Stimulated activated CD4-positive, alpha-beta T cell treated with anti-CD3 and anti-CD28 coated beads, Interleukin-4, amount 100 ng/mL, for 4 hours (primary cell): ENCODE results near the gene MIOS.
"Not testable (repeated sequence)": the region's sequence is repeated elsewhere in the genome, so short reads cannot be mapped to it uniquely, and the experiment has no call there.

Experiments
- DNase-seq, 2 experiments: peaks; one replicate each; pipeline ENCODE4 v3.0.0-alpha.2; 2020

The MIOS gene

DNA sequence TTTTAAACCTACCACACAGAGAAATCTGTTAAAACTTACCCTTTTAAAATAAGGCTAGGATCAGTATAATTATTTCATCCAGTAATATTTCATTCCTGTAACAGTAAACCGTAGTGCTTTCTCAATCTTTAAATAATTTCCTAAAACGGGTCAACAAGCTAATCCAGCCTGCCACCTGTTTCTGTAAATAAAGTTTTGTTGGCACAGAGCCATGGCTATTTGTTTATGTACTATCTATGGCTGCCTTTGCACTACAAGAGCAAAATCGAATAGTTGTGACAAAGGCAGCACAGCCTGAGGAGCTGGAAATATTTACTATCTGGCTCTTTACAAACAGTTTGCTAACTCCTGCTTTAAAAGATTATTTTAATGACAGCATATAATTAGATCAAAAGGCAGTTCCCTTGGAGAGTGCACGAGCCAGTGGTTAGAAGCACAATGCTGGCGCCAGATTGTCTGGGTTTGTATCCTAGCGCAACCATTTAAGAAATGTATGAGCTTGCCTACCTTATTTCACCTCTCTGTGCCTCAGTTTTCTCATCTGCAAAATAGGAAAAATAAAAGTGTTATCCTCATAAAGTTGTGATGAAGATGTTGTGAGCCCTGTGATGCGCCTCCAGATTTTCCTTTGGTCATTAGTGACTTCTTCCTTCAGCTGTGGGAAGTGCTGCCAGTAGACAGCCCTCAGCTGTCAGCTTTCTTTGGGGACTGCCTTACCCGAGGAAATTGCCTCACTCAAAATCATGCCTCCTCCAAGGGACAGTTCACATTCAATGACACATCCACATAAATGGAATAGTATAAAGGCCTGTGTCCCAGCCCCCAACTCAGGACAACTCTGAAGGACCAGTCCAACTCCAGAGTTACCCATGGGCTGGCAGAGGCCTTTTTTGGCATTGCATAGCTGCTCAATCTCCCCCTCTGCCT lies 11.8 kb upstream of the MIOS start:
- no peak for DNase-seq

DNA sequence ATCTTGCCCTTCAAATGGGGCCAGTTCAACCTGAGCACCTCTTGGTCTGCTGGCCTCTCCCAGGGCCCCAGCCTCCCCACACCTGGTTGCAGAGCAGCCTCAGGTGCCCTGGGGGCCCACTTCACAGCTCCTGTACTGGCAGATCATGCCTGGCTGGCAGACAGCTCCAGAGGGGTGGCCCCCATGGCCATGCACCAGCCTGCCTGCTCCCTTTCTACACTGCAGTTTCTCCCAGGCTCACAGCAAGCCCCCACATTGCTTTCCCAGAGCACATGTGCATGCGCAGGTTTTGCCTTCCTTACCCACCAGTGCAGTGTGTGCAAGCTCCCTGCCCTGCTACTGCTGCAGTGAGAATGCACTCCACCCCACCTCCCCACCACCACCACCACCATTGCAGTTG lies 9.8 kb upstream of the MIOS start:
- no peak for DNase-seq

DNA sequence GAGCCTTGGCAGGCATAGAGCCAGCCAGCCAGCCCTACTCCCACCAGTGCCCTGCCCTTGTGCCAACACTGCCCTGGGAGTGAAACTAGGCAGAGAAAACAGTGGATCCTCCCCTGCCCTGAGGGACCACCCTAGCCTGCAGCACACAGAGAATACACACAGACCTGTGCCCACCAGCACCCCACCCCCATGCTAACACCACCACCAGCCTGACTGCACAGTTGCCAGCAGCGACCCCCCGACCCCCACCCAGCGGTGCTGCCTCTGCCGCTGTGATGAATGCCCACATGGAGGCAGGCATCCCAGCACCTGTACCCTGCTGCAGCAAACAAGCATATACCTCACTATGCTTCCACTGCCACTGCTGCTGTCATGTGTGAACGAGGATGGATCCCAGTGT lies 9.4 kb upstream of the MIOS start:
- DNase-seq, result no peak

DNA sequence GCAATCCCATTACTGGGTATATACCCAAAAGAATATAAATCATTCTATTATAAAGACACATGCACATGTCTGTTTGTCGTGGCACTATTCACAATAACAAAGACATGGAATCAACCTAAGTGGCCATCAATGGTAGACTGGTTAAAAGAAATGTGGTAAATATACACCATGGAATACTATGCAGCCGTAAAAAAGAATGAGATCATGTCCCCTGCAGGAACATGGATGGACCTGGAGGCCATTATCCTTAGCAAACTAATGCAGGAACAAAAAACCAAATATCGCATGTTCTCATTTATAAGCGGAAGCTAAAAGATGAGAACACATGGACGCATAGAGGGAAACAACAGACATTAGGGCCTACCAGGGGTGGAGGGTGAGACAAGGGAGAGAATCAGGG lies 5.1 kb upstream of the MIOS start:
- DNase-seq, result not testable (repeated sequence)

DNA sequence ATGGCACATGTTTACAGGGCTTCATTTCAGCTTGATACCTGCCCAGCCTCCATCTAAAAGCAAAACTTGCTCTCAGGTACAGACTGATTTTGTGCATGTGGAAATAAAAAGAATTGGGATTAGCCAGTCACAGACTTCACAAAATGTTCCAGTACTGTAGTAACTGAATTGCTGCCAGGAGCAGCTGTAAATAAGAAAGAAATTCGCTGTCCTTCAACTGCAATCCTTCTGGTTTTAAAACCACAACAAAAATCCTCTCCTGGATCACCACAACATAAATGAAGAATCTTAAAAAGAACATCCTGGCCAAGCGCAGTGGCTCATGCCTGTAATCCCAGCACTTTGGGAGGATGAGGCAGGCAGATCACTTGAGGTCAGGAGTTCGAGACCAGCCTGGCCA lies 3.9 kb upstream of the MIOS start:
- DNase-seq, result no peak

- DNase-seq, result no peak
These were observed 3.4 kb upstream of the MIOS start for GRCh38 chr7:7563269-7563668.

GRCh38 chr7:7563813-7564212 lies 2.9 kb upstream of the MIOS start:
- no peak for DNase-seq

DNA sequence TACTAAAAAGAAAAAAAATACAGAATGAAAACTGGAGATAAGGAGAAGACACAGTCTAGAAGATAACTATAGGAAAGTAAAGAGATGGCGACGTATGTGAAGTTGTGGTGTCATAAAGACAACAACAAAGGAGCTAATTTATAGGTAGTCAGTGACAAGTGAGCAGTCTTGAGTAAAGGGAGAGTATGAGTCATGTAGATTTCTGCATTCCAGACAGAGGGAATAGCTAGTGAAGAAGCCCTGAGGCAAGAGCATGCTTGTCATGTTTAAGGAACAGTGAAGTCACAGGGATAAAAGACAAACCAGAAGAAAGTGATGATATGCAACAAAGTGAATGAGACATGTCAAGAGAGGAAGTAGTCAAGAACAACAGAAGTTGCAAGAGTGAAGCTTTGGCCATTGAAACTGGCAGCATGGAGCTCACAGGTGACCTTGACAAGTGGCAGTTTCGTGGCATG lies 2.3 kb upstream of the MIOS start:
- DNase-seq, result no peak

DNA sequence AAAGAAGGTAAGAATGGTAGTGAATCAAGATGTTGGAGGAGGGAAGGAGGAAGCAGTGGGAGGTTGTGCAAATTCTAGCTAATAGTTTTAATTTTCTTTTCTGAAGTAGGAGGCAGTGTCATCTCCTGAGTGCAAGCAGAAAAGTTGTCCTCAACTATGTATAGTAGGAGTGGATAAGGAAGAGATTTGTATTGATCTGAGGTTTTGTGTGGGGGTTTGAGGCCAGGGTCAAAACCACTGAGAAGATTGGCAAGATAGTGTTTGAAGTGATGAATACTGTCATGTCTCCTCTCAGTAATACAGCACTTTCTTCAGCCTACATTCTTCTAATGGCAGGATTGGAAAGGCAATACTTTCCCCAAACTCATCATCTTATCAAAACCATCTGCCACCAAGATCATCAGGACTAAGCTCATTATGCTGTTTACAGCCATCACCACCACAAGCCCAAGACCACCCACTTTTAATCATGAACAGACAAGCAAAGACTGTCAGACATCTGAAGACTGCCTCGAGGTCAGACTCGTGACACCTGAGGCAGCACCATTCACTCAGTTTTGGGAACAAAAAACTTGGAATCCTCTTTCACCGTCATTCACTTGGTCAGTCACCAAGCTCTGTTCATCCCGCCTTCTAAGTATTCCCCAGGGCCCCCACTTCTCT lies 1.5 kb upstream of the MIOS start:
- no peak for DNase-seq

- no peak for DNase-seq
These were observed 686 bp upstream of the MIOS start for GRCh38 chr7:7565746-7566650.

- no peak for DNase-seq
These were observed 1.3 kb downstream of the MIOS start for GRCh38 chr7:7567898-7568531.

DNA sequence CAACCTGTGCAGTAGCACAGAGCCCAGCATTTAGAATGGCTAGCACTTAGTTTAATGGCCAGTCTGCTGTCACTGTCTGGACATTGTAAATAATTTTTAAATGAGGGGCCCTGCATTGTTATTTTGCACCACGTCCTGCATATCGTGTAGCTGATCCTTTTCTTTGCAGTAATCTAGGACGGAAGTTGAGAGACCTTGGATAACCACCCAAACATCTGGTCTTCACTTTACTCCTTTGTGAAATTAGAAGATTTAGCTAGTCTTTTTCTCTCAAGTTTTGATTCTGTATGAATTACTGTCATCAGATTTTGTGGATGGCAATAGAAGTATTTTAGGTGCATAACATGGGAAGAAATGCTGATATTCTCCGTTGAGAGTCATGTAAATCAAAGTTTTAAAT lies 1.9 kb downstream of the MIOS start:
- no peak for DNase-seq

DNA sequence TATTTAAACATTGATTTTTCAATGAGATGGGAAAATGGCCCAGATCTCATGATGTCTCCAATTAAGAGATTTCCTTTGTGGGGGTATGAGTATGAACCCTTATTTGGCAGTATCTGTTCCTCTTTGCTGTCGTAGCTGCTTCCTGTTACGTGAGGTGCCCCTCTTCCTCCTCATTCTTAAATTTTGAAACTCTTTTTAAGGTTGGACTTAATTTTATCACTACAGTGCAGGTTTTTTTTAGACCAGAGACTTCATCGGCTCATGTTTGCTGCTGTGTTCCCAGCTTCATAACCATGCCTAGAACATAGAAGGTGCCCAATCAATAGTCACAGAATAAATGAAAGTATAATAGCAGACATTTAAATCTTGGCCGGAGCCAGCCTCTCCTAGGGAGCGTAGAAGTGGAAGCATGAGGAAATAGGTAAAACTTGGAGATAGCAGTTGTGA lies 2.4 kb downstream of the MIOS start:
- no peak for DNase-seq

- DNase-seq, result no peak
These were observed 2.9 kb downstream of the MIOS start for GRCh38 chr7:7569615-7570014.

- no peak for DNase-seq
These were observed 3.9 kb downstream of the MIOS start for GRCh38 chr7:7570584-7570983.

DNA sequence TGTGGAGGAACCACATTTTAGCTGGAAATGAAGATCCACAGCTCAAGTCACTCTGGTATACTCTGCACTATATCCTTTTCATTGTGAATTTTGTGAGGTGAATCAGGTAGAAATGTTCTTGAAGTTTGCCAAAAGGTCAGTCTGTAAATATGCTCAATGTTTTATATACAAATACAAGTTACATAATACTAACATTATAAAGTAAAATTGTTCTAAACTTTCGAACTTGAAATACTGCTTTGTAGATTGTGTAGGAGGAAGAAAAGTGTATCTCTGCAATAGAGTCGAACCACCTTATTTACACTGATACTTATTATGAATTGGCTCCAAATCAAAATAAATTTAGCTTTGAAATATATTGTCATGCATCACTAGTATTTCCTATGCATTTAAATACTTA lies 7.0 kb downstream of the MIOS start:
- no peak for DNase-seq

GRCh38 chr7:7576344-7576743 lies 9.7 kb downstream of the MIOS start:
- no peak for DNase-seq

- DNase-seq, result no peak
These were observed 11.2 kb downstream of the MIOS start for GRCh38 chr7:7577888-7578287.

- DNase-seq, result no peak
These were observed 13.0 kb downstream of the MIOS start for GRCh38 chr7:7579638-7580037.

DNA sequence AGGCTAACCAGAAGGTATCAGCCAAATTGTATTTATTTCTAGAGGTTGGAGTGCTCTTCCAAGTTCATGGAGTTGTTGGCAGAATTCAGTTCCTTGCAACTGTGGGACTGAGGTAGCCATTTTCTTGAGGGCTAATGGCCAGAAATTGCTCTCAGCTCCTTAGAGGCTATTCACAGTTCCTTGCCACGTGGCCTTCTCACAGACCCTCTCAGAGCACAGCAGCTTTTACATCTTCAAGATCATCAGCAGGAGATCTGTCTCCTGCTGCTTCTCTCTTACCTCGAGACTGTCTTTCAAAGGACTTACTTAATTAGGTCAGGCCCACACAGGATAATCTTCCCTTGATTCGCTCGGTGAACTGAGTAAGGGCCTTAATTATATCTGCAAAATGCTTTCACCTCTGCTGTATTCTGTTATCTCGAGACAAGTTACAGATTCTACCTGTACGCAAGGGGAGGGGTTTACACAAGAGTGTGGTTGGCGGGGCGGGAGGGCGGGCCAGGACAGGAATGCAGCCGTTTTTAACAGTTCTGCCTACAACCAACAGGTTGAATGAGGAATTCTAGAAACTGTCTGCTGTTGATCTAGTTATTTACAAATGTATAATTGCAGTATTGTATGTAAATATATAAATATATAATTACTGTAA lies 15.0 kb downstream of the MIOS start:
- no peak for DNase-seq

DNA sequence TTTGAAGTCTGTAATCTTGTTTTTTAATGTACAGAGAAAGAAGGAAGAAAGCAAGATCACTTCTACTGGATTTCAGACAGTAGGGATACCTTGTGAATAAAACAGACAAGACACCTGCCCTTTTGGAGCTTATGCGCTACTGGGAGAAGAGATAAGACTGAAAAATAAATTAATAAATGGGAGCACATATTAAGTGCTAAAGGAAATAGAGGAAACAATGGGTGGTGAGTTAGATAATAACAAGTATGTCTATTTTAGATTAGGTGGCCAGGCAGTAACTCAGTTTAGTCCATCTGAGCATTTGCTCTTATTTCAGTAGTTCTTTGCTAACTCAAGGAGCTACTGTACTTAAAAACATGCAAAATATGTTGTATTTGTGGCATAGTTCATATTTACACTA lies 15.9 kb downstream of the MIOS start:
- no peak for DNase-seq

DNA sequence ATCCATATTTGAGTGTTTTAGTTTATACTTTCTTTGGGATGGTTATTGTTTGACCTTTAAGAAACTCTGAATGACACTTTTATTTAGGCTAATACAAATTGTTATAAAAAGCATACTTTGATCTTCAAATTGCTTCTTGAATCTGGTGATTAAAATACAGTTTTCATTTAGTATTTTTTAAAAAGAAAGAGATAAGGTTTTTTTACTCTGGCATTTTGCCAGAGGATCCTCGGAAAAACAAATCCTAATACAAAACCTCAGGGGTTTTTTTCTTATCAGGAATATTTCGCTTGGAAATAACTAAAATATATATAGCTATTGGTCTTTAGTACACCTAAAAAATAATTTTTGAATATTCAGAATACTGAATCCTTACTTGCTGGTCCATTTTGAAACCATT lies 17.0 kb downstream of the MIOS start:
- DNase-seq, result no peak
